ENCODE results near the gene SNPH. TPM values are rescaled to one million over a fixed set of nuclear protein-coding genes. Genes with fewer than 3 reads are reported as not detected.

Gene SNPH
- total RNA-seq, 2 experiments from 2014 or later, result 6.5 to 7.6 TPM

DNA sequence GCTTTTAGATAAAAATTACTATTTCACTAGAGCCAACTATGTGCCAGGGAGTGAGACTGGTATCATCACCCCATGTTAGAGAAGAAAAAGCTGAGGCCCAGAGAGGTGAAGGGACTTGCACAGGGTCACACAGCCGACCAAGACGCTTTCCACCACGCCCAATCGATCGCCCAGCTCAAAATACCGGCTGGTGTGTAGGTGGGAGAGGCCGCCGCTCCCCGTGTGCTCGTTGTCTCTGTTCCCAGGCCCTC lies 253 bp upstream of the SNPH start:
- CTCF ChIA-PET, result interaction anchor here (0.8 to 1.9 kb wide), 5 partner anchors 11 to 511 kb away, joined by 3 to 8 read pairs (median 4); no protein-coding TSS in a partner anchor
- POLR2A ChIA-PET, result interaction anchor here (0.6 to 1.1 kb wide), 4 partner anchors 9 to 69 kb away, joined by 3 to 6 read pairs (median 4); no protein-coding TSS in a partner anchor
- Mint-ChIP-seq H3K9me3 (ENCODE audit: insufficient read depth) (peaks cover 15% of the 10 kb centered on the region), H3K27me3 (ENCODE audit: low read depth) (no peaks in the 10 kb centered on the region), H3K4me1 (ENCODE audit: low read depth) (peaks cover 38% of the 10 kb centered on the region), H3K27ac (peak overlapping the region; percentile 93), H3K36me3 (ENCODE audit: low read depth) (peaks cover 11% of the 10 kb centered on the region), H3K4me3 (peak overlapping the region; percentile 88)
- ATAC-seq (no peak), DNase-seq (no peak)

DNA sequence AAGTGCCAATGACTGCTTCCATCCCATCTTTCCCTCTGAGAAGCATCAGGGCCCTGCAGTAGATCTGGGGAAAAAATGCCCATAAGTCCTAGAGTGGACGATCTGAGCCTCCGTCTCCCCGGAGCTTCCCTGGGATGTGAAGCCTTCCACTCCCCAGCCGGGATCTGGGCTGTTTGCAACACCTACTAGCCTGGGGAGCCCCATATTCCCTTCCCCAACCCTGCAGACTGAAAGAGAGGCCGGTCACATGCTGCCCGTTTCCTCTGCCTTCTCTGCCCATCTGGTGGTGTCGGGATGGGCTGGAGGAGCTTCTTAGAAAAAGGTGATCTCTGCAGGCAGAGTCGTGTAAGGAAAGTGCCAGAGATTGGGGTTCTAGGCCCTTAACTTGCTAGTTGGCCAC lies 1.1 kb downstream of the SNPH start:
- DNase-seq, result no peak
- no peaks in the 10 kb centered on the region for H3K27me3 Mint-ChIP-seq (ENCODE audit: low read depth)
- ChIA-PET POLR2A (interaction anchor here (1.1 to 1.3 kb wide), 2 partner anchors 13 to 14 kb away, joined by 3 read pairs; no protein-coding TSS in a partner anchor), CTCF (interaction anchor here (1.6 kb wide), 1 partner anchor 12 kb away, joined by 4 read pairs; no protein-coding TSS in a partner anchor)
- ATAC-seq, result no peak
- H3K9me3 Mint-ChIP-seq (ENCODE audit: insufficient read depth), result peaks cover 13% of the 10 kb centered on the region
- H3K4me1 Mint-ChIP-seq (ENCODE audit: low read depth), result peaks cover 39% of the 10 kb centered on the region
- H3K27ac Mint-ChIP-seq, result no peak overlapping the region
- H3K36me3 Mint-ChIP-seq (ENCODE audit: low read depth), result peaks cover 11% of the 10 kb centered on the region
- peak overlapping the region; percentile 88 for H3K4me3 Mint-ChIP-seq

DNA sequence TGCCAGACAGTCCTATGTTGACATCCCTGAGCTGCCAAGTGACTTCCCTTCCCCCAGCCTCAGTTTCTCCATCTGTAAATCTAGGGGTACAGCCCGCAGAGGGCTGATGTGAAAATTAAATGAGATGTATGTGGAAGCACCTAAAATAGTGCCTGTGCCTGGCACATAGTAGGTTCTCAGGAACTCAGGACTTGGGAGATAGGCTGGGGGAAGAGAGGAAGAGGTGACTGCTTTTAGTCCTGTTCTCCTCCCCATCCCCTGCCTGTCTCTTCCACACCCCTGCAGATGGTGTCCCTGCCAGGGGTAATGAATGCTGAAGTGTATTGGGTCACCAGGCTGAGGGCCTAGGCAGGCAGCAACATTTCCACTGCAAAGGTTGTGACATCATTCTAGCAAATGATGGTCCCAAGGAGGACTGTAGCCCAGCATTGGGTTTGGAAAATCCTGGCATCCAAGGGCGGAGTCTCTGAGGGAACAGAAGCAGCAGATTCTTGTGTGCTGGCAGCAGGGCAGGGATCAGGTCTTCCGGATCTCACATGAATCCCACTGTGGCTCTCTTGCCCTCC lies 1.8 kb downstream of the SNPH start:
- DNase-seq, result no peak
- peak overlapping the region; percentile 50 for H3K27ac Mint-ChIP-seq
- ChIA-PET POLR2A (no interaction called here), CTCF (no interaction called here)
- H3K9me3 Mint-ChIP-seq (ENCODE audit: insufficient read depth), result peaks cover 6% of the 10 kb centered on the region
- ATAC-seq, result no peak
- H3K4me3 Mint-ChIP-seq, result no peak overlapping the region
- peaks cover 39% of the 10 kb centered on the region for H3K4me1 Mint-ChIP-seq (ENCODE audit: low read depth)
- H3K36me3 Mint-ChIP-seq (ENCODE audit: low read depth), result peaks cover 8% of the 10 kb centered on the region
- no peaks in the 10 kb centered on the region for H3K27me3 Mint-ChIP-seq (ENCODE audit: low read depth)

DNA sequence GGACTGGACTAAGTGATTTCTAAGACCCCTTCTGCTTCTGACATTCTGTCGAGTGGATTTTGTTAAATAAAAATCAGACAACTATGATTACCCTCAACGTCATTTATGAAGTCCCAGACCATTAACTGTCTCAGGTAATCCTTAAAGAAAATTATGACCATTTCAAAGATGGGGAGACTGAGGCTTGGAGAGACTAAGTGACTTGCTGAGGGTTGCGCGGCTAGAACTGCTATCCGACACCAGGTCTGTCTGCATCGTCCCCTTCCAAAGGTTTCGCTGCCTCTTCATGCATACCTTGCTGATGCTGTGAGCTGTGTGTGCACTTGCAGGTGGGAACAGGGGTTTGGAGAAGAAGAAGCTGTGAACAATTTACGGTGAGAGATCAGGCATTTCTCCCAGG lies 3.1 kb downstream of the SNPH start:
- no peak overlapping the region for H3K4me3 Mint-ChIP-seq
- DNase-seq (no peak), ATAC-seq (no peak)
- no peaks in the 10 kb centered on the region for H3K9me3 Mint-ChIP-seq (ENCODE audit: insufficient read depth)
- CTCF ChIA-PET, result no interaction called here
- H3K4me1 Mint-ChIP-seq (ENCODE audit: low read depth), result peaks cover 31% of the 10 kb centered on the region
- H3K27ac Mint-ChIP-seq, result no peak overlapping the region
- H3K27me3 Mint-ChIP-seq (ENCODE audit: low read depth), result no peaks in the 10 kb centered on the region
- peaks cover 2% of the 10 kb centered on the region for H3K36me3 Mint-ChIP-seq (ENCODE audit: low read depth)
- POLR2A ChIA-PET, result no interaction called here

DNA sequence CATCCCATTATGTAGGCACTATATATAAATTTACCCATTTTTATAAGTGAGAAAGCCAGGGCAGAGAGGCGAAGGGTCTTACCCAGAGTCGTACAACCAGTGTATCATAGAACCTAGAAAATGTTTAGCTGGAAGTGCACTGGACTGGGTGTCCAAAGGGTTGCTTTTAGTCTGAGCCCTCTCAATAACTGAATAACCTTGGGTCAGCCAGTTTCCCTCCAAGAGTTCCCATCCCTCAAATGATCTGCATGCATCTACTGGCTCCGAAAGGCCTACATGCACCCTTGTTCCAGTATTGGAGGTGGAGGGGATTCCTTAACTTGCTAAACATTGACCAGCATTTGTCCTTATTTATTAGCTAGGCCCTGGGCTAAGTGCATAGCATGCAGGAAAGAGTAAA lies 3.8 kb downstream of the SNPH start:
- POLR2A ChIA-PET, result interaction anchor here (1.1 kb wide), 1 partner anchor 22 kb away, joined by 5 read pairs; no protein-coding TSS in a partner anchor
- H3K27me3 Mint-ChIP-seq (ENCODE audit: low read depth), result no peaks in the 10 kb centered on the region

DNA sequence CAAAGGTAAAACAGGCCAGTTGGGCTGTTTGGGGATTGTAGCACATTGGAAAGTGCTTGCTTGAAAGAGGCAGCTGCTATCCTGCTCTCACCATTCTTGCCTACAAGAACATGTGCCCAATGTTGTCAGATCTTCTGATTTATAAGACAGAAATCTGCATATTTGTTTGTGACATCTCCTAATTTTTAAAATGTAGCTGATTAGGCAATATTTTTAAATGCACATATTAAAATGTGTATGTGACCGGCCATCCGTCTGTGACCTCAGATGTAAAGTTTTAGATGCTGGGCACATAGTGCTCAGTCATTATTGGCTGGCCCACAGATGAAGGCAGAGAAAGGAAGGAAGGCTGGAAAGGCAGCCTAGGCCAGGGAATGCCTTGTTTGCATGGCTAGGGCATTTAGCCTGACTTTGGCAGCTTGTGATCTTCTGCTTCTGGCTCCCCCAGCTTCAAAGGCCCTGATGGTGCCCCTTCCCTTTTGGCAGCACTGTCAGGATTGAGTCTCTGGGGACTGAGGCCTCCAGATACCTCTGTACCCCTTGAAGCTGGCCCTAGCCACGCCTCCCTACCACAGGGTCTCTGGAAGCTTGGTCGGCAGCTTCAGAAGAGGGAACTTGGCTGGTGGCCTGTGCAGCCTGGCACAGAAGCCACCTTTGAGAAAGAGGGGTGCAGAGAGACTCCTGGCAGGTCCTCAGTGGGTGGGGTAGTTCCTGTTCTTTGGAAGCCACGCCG lies 6.4 kb downstream of the SNPH start:
- H3K27me3 Mint-ChIP-seq (ENCODE audit: low read depth), result no peaks in the 10 kb centered on the region
- ChIA-PET POLR2A (no interaction called here), CTCF (interaction anchor here (0.6 to 1.7 kb wide), 5 partner anchors 9 to 504 kb away, joined by 3 to 4 read pairs (median 4); no protein-coding TSS in a partner anchor)
- peaks cover 2% of the 10 kb centered on the region for H3K36me3 Mint-ChIP-seq (ENCODE audit: low read depth)
- ATAC-seq, result no peak
- H3K27ac Mint-ChIP-seq, result no peak overlapping the region
- peaks cover 7% of the 10 kb centered on the region for H3K4me1 Mint-ChIP-seq (ENCODE audit: low read depth)
- DNase-seq, result peak; percentile 6
- H3K4me3 Mint-ChIP-seq, result no peak overlapping the region
- no peaks in the 10 kb centered on the region for H3K9me3 Mint-ChIP-seq (ENCODE audit: insufficient read depth)

More for the DNA sequence above, 3.8 kb downstream of the SNPH start:
- no peaks in the 10 kb centered on the region for H3K9me3 Mint-ChIP-seq (ENCODE audit: insufficient read depth)
- ATAC-seq, result no peak
- H3K4me3 Mint-ChIP-seq, result no peak overlapping the region
- H3K36me3 Mint-ChIP-seq (ENCODE audit: low read depth), result peaks cover 2% of the 10 kb centered on the region
- H3K4me1 Mint-ChIP-seq (ENCODE audit: low read depth), result peaks cover 27% of the 10 kb centered on the region
- peak; percentile 12 for DNase-seq
- no peak overlapping the region for H3K27ac Mint-ChIP-seq
- CTCF ChIA-PET, result interaction anchor here (1.2 to 2.1 kb wide), 2 partner anchors 42 to 45 kb away, joined by 3 to 5 read pairs; no protein-coding TSS in a partner anchor

DNA sequence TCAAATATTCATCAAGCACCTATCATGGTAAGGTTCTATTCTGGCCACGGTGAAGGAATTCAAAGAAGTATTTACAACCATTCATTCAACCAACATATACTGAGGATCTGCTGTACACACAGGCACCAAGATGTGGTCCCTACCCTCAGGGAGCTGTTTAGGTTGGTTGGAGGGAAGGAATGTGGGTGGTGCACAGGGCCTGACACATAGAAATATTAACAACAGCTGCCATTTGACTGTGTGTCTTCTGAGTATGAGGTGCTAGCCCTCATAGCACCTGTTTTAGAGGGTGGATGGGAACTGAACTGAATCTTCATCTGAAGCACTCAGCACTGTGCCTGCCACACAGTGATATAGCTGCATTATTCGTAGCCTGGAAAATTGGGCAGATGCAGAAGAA lies 7.3 kb downstream of the SNPH start:
- Mint-ChIP-seq H3K4me3 (no peak overlapping the region), H3K27me3 (ENCODE audit: low read depth) (no peaks in the 10 kb centered on the region), H3K27ac (no peak overlapping the region), H3K9me3 (ENCODE audit: insufficient read depth) (no peaks in the 10 kb centered on the region), H3K4me1 (ENCODE audit: low read depth) (peaks cover 2% of the 10 kb centered on the region), H3K36me3 (ENCODE audit: low read depth) (peaks cover 2% of the 10 kb centered on the region)
- ATAC-seq, result no peak
- peak; percentile 14 for DNase-seq
- POLR2A ChIA-PET, result interaction anchor here (1.0 kb wide), 1 partner anchor 32 kb away, joined by 3 read pairs; no protein-coding TSS in a partner anchor
- CTCF ChIA-PET, result interaction anchor here (1.1 to 1.7 kb wide), 4 partner anchors 8 to 231 kb away, joined by 3 to 4 read pairs (median 4); no protein-coding TSS in a partner anchor

DNA sequence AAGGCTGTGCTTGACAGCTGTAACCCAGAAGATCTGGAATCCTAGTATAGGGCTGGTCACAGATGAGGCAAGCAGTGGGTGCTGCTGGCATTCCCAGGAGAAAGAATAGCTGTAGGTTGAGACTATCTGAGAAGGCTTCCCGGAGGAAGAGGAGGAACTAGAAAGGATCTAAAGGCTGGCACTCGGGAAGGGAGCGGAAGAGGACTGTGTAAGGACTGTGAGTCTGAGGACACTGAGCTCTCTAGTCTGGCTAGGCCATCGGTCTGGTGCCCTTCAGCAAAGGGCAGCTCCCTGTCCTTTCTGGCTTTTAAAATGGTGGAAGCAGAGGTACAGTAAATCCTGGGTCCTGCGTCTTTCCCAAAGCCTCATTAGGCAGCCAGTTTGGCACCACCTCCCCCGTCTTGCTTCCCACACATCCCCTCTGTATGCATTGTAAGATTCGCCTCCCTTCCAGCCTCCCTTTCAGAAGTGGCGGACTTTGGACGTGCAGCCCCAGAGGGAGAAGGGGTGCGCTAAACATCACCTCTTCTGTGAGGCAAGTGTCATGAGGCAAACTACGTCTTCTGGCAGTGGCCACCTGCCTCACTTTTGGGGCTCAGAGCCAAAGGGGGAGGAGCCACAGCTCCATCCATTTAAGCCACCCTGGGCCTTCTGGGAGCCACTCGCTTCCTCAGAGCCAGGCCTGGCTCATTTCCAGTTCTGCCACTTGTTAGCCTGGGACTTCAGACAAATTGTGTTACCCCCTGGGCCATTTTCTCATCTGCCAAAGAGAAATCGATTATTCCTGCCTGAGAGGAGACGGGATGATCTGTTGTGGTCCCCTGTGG lies 8.6 kb downstream of the SNPH start:
- POLR2A ChIA-PET, result interaction anchor here (0.6 to 1.5 kb wide), 4 partner anchors 9 to 431 kb away, joined by 3 to 6 read pairs (median 3); partner anchors contain the start of gene SNPH
- Mint-ChIP-seq H3K27ac (no peak overlapping the region), H3K36me3 (ENCODE audit: low read depth) (no peaks in the 10 kb centered on the region), H3K9me3 (ENCODE audit: insufficient read depth) (no peaks in the 10 kb centered on the region), H3K27me3 (ENCODE audit: low read depth) (no peaks in the 10 kb centered on the region), H3K4me1 (ENCODE audit: low read depth) (peaks cover 2% of the 10 kb centered on the region), H3K4me3 (no peak overlapping the region)
- peak; percentile 17 for DNase-seq
- CTCF ChIA-PET, result interaction anchor here (1.4 kb wide), 1 partner anchor 27 kb away, joined by 3 read pairs; no protein-coding TSS in a partner anchor
- ATAC-seq, result no peak

DNA sequence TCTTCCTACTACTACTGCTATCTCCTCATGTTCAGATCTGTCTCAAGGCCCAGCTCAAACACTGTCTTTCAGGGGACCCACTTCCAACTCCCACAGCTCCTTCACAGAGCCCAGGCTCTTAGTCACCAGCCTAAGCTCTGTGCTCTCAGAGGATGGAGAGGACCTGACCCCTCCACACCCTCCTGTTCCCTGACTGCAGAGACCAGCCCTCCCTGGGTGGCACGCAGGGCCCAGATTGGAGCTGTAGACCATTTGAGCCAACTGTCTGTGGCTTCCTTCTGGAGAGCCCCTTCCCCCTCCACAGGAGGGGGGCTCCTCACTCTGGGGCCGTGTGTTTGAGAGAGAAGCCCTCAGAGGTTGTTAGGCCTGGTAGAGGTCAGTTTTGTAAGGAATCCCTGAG lies 9.8 kb downstream of the SNPH start:
- POLR2A ChIA-PET, result interaction anchor here (1.5 kb wide), 1 partner anchor 10 kb away, joined by 6 read pairs; the partner anchor contains the start of gene SNPH
- ATAC-seq, result no peak
- Mint-ChIP-seq H3K9me3 (ENCODE audit: insufficient read depth) (no peaks in the 10 kb centered on the region), H3K36me3 (ENCODE audit: low read depth) (no peaks in the 10 kb centered on the region), H3K4me1 (ENCODE audit: low read depth) (peaks cover 2% of the 10 kb centered on the region), H3K4me3 (no peak overlapping the region), H3K27me3 (ENCODE audit: low read depth) (no peaks in the 10 kb centered on the region), H3K27ac (peak overlapping the region; percentile 1)
- DNase-seq, result peak; percentile 12
- CTCF ChIA-PET, result no interaction called here

DNA sequence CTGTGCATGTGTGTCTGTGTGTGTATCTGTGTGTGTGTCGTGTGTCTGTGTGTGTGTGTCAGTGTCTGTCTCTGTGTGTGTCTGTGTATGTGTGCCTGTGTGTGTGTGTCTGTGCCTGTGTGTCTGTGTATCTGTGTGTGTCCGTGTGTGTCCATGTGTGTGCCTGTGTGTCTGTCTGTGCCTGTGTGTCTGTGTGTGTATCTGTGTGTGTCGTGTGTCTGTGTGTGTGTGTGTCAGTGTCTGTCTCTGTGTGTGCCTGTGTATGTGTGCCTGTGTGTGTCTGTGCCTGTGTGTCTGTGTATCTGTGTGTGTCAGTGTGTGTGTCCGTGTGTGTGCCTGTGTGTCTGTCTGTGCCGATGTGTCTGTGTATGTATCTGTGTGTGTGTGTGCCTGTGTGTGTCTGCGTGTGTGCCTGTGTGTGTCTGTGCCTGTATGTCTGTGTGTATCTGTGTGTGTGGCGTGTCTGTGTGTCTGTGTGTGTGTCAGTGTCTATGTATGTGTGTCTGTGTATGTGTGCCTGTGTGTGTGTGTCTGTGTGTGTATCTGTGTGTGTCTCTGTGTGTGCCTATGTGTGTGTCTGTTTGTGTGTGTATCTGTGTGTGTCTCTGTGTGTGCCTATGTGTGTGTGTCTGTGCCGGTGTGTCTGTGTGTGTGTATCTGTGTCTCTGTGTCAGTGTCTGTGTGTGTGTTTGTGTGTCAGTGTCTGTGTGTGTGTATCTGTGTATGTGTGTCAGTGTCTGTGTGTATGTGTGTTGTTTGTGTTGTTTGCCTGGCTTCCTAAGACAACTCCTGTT lies 11.6 kb downstream of the SNPH start:
- peaks cover 7% of the 10 kb centered on the region for H3K4me1 Mint-ChIP-seq (ENCODE audit: low read depth)
- POLR2A ChIA-PET, result no interaction called here
- ATAC-seq, result no peak
- DNase-seq, result peak; percentile 13
- H3K9me3 Mint-ChIP-seq (ENCODE audit: insufficient read depth), result no peaks in the 10 kb centered on the region
- no peak overlapping the region for H3K4me3 Mint-ChIP-seq
- CTCF ChIA-PET, result no interaction called here
- no peaks in the 10 kb centered on the region for H3K36me3 Mint-ChIP-seq (ENCODE audit: low read depth)
- H3K27ac Mint-ChIP-seq, result no peak overlapping the region
- no peaks in the 10 kb centered on the region for H3K27me3 Mint-ChIP-seq (ENCODE audit: low read depth)

DNA sequence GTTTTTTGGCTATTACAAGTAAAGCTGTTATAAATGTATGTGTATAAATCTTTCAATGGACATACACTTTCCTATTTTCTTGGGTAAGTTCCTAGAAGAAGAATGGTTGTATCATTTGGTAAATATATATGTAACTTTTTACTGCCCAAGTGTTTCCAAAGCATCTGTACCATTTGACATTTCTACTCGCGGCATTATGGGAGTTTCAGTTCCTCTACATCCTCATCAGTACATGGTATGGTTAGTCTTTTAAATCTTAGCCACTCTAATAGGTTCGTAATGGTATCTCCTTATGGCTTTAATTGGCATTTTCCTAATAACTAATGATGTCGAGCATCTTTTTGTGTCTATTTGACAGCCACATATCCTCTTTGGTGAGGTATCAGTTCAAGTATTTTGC lies 12.9 kb downstream of the SNPH start:
- H3K36me3 Mint-ChIP-seq (ENCODE audit: low read depth), result no peaks in the 10 kb centered on the region
- no peak for ATAC-seq
- no peak overlapping the region for H3K4me3 Mint-ChIP-seq
- POLR2A ChIA-PET, result no interaction called here
- H3K27ac Mint-ChIP-seq, result no peak overlapping the region
- H3K9me3 Mint-ChIP-seq (ENCODE audit: insufficient read depth), result no peaks in the 10 kb centered on the region
- H3K27me3 Mint-ChIP-seq (ENCODE audit: low read depth), result no peaks in the 10 kb centered on the region
- no peak for DNase-seq
- peaks cover 11% of the 10 kb centered on the region for H3K4me1 Mint-ChIP-seq (ENCODE audit: low read depth)
- CTCF ChIA-PET, result no interaction called here
